ENCODE measurements around the gene SUPT7L.

GRCh38 chr2:27703638-27704341 lies 40.4 kb upstream of the SUPT7L start:
- TF ChIP-seq MAX (IDR thresholded peaks at IDR 0.05), result no peak
- TF ChIP-seq CTCF (IDR thresholded peaks at IDR 0.05 in 2 of 3, conservative IDR thresholded peaks at IDR 0.05 in 1 of 3; ENCODE audit: borderline replicate concordance in 1 of 3, insufficient read depth in 1 of 3, low read depth in 2 of 3, low read length in 2 of 3), result peak; percentile 85 to 95 (median 90)
- no peak for TF ChIP-seq ZNF274 (IDR thresholded peaks at IDR 0.05; ENCODE audit: low read depth, low read length)
- no peak for TF ChIP-seq POLR2A (IDR thresholded peaks at IDR 0.05; ENCODE audit: borderline replicate concordance, extremely low read depth, insufficient read depth, insufficient read length)
- no peak for TF ChIP-seq EZH2 (IDR thresholded peaks at IDR 0.05)
- no peak for TF ChIP-seq EGR1 (IDR thresholded peaks at IDR 0.05; ENCODE audit: low read depth)
- TF ChIP-seq REST (IDR thresholded peaks at IDR 0.05; ENCODE audit: low read depth), result no peak
- no peak for TF ChIP-seq POLR2AphosphoS5 (IDR thresholded peaks at IDR 0.05; ENCODE audit: low read depth, low read length)
- no peak for TF ChIP-seq ZBTB33 (IDR thresholded peaks at IDR 0.05; ENCODE audit: extremely low read depth, insufficient replicate concordance, low read length)
- TF ChIP-seq SIN3A (IDR thresholded peaks at IDR 0.05; ENCODE audit: low read depth), result no peak
- no peak for TF ChIP-seq FOSL1 (IDR thresholded peaks at IDR 0.05; ENCODE audit: low read depth)
- no peak for TF ChIP-seq CEBPB (IDR thresholded peaks at IDR 0.05; ENCODE audit: low read depth)

Data from HCT116 (cell line).